ENCODE data around the gene KPNB1. TPM values are rescaled to one million over a fixed set of nuclear protein-coding genes. Genes with fewer than 3 reads are reported as not detected.

Gene KPNB1
- total and polyA plus RNA-seq, 10 of the 15 experiments (the other 5 are each of a cell fraction or from before 2014, with no cell fraction given) = 67.8 to 525 (median 246) TPM

DNA sequence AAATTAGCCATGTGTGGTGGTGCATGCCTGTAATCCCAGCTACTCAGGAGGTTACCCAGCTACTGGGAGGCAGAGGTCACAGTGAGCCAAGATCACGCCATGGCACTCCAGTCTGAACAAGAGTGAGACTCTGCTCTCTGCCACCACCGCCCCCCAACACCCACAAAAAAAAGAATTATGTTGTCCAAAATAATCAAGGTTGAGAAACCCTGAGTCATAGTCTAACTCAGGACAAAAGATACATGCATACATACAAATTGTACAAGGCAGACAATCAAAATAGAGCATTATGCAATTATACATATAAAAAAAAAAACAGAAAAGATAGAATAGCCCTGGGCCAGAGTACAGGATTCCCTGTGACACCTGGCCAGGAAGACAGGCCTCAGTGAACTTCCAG lies 6.6 kb upstream of the KPNB1 start:
- TF ChIP-seq SUZ12 (IDR thresholded peaks at IDR 0.05; ENCODE audit: unreplicated experiment) = no peak
- TF ChIP-seq, protein P1, sequence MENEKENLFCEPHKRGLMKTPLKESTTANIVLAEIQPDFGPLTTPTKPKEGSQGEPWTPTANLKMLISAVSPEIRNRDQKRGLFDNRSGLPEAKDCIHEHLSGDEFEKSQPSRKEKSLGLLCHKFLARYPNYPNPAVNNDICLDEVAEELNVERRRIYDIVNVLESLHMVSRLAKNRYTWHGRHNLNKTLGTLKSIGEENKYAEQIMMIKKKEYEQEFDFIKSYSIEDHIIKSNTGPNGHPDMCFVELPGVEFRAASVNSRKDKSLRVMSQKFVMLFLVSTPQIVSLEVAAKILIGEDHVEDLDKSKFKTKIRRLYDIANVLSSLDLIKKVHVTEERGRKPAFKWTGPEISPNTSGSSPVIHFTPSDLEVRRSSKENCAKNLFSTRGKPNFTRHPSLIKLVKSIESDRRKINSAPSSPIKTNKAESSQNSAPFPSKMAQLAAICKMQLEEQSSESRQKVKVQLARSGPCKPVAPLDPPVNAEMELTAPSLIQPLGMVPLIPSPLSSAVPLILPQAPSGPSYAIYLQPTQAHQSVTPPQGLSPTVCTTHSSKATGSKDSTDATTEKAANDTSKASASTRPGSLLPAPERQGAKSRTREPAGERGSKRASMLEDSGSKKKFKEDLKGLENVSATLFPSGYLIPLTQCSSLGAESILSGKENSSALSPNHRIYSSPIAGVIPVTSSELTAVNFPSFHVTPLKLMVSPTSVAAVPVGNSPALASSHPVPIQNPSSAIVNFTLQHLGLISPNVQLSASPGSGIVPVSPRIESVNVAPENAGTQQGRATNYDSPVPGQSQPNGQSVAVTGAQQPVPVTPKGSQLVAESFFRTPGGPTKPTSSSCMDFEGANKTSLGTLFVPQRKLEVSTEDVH (IDR thresholded peaks at IDR 0.05; ENCODE audit: low read depth, partially characterized antibody) = no peak
- no peak for TF ChIP-seq MXI1 (IDR thresholded peaks at IDR 0.05; ENCODE audit: low read depth, low read length)
- no peak for TF ChIP-seq EED (IDR thresholded peaks at IDR 0.05; ENCODE audit: low read depth)
- no peak for TF ChIP-seq BMI1 (IDR thresholded peaks at IDR 0.05; ENCODE audit: borderline replicate concordance)
- TF ChIP-seq SREBF1 (IDR thresholded peaks at IDR 0.05; ENCODE audit: low read length) = no peak
- no peak for TF ChIP-seq DPF2 (IDR thresholded peaks at IDR 0.05)
- peaks cover 12% of the 10 kb centered on the region for H3K4me1 ChIP-seq (ENCODE audit: control insufficient read depth, insufficient read depth, low read length)
- H2AFZ ChIP-seq (ENCODE audit: control insufficient read depth, low read depth, low read length) = no peak overlapping the region
- ChIA-PET RAD21 (ENCODE audit: unreplicated experiment) (interaction anchor here (0.6 kb wide), 1 partner anchor 50 kb away, joined by 3 read pairs; no protein-coding TSS in a partner anchor), SMC1A (ENCODE audit: uncharacterized antibody, unreplicated experiment) (interaction anchor here (0.6 kb wide), 1 partner anchor 202 kb away, joined by 3 read pairs; no protein-coding TSS in a partner anchor), CTCF (interaction anchor here (0.7 to 2.1 kb wide), 3 partner anchors 9 to 275 kb away, joined by 3 to 7 read pairs (median 3); no protein-coding TSS in a partner anchor), POLR2A (interaction anchor here (0.5 to 0.7 kb wide), 3 partner anchors 96 to 242 kb away, joined by 4 to 7 read pairs (median 5); no protein-coding TSS in a partner anchor)
- no peak overlapping the region for H3K9ac ChIP-seq (ENCODE audit: control insufficient read depth, insufficient read depth, low read length)
- no peak for ATAC-seq
- DNase-seq (ENCODE audit: low read depth, low spot score) = no peak
- H3K27ac ChIP-seq (ENCODE audit: control insufficient read depth, insufficient read depth) = no peak overlapping the region
- no peaks in the 10 kb centered on the region; the same call in none of the 2 replicates for H3K79me2 ChIP-seq (ENCODE audit: control insufficient read depth, insufficient read depth, low read length)
- no TSS peak for BruUV-seq (replicated peaks)
- no peak overlapping the region for H3K4me2 ChIP-seq (ENCODE audit: control insufficient read depth, insufficient read depth)
- no peak for FAIRE-seq
- in situ Hi-C loops (cut with MboI) = no loop called here
- no peaks in the 10 kb centered on the region for H3K36me3 ChIP-seq (ENCODE audit: control insufficient read depth in 2 of 2, insufficient read depth in 2 of 2, low read length in 1 of 2)
- H4K20me1 ChIP-seq (ENCODE audit: control insufficient read depth, insufficient read depth) = no peaks in the 10 kb centered on the region
- no peak overlapping the region for H3K4me3 ChIP-seq
- no peaks in the 10 kb centered on the region for H3K9me3 ChIP-seq (replicated peaks; ENCODE audit: control insufficient read depth, insufficient read depth, low read length)
- WGBS (ENCODE audit: insufficient coverage, insufficient replicate concordance, low lambda C conversion rate, missing lambda C conversion rate) = 100% methylated on average over 2 of the region's 2 CpGs
- no peaks in the 10 kb centered on the region for H3K27me3 ChIP-seq (replicated peaks in 1 of 2; ENCODE audit: control insufficient read depth in 2 of 2, insufficient read depth in 2 of 2, low read length in 1 of 2)
- intact Hi-C loops (cut with micrococcal nuclease; ENCODE audit: unreplicated experiment) = no loop called here

All from GM12878 (cell line).